Coronary artery (tissue), 2 donors: ENCODE measurements around the gene LACTBL1.
"Not testable (repeated sequence)": the region's sequence is repeated elsewhere in the genome, so short reads cannot be mapped to it uniquely, and the experiment has no call there.

Source experiments
- DNase-seq: peaks from one replicate; pipeline ENCODE4 v3.0.0-alpha.2; 2017; ENCODE audit warnings: low spot score
- H3K27ac ChIP-seq, 2 donors: fragments of 200-600 bp; sonication (generic); one replicate each; pipeline ENCODE4 v1.5.1; 2016 to 2019
- H3K4me3 ChIP-seq: fragments of 200-600 bp; sonication (generic); 2 replicates; pipeline ENCODE4 v1.5.1; 2016; ENCODE audit warnings: mild to moderate bottlenecking, moderate library complexity
- TF ChIP-seq, protein P1 (sequence below): fragments of 200-600 bp; sonication (generic); IDR thresholded peaks from one replicate; pipeline ENCODE4 v1.5.1; 2019; ENCODE audit warnings: antibody characterized with exemption

The LACTBL1 gene

DNA sequence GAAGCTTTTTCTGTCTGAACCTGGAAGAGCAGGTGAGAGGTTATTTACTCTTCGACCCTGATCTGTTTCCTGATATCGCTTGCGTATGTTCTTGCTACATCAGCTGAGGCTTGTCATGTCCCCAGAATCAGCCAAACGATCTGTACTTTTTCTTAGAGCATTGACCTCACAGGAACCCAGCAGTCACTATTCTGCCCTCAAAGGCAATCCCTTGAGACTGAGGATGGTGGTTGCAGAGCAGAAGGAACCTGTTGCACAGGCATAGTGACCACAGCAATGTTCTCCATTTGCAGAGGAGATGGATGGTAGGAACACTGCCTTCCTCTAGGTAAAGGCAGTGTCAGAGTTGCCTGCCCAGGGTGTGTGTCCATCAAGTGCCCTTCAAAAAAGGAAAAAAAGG, 11.3 kb upstream of the LACTBL1 start:
- Histone ChIP-seq H3K27ac (no peak overlapping the region), H3K4me3 (no peak overlapping the region)
- TF ChIP-seq, protein P1, sequence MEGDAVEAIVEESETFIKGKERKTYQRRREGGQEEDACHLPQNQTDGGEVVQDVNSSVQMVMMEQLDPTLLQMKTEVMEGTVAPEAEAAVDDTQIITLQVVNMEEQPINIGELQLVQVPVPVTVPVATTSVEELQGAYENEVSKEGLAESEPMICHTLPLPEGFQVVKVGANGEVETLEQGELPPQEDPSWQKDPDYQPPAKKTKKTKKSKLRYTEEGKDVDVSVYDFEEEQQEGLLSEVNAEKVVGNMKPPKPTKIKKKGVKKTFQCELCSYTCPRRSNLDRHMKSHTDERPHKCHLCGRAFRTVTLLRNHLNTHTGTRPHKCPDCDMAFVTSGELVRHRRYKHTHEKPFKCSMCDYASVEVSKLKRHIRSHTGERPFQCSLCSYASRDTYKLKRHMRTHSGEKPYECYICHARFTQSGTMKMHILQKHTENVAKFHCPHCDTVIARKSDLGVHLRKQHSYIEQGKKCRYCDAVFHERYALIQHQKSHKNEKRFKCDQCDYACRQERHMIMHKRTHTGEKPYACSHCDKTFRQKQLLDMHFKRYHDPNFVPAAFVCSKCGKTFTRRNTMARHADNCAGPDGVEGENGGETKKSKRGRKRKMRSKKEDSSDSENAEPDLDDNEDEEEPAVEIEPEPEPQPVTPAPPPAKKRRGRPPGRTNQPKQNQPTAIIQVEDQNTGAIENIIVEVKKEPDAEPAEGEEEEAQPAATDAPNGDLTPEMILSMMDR, result no peak
- no peak for DNase-seq

DNA sequence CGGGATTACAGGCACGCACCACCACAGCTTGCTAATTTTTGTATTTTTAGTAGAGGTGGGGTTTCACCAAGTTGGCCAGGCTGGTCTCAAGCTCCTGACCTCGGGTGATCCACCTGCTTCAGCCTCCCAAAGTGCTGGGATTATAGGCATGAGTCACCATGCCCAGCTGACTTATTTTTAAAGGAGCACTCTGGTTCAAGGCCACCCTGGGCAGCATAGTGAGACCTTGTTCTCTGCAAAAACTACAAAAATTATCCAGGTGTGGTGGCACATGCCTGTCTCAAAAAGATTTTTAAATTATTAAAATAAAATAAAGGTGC, 7.8 kb upstream of the LACTBL1 start:
- not testable (repeated sequence) for H3K27ac ChIP-seq, DNase-seq, H3K4me3 ChIP-seq

DNA sequence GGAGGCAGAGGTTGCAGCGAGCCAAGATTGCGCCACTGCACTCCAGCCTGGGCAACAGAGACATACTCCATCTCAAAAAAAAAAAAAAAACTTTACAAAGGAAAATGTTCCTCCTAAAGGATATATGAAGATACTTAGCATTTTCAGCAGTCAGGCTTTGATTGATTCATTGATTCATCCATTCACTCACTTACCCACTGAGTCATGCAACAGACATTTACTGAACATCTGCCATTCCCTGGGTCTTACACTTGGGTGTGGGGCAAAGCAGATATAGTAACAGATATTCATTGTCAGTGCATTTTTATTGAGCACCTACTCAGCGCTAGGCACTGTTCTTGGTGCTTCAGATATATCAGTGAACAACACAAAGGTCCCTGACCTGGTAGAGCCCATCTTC, 5.6 kb upstream of the LACTBL1 start:
- TF ChIP-seq, protein P1, result no peak
- Histone ChIP-seq H3K4me3 (no peak overlapping the region), H3K27ac (no peak overlapping the region)
- no peak for DNase-seq

DNA sequence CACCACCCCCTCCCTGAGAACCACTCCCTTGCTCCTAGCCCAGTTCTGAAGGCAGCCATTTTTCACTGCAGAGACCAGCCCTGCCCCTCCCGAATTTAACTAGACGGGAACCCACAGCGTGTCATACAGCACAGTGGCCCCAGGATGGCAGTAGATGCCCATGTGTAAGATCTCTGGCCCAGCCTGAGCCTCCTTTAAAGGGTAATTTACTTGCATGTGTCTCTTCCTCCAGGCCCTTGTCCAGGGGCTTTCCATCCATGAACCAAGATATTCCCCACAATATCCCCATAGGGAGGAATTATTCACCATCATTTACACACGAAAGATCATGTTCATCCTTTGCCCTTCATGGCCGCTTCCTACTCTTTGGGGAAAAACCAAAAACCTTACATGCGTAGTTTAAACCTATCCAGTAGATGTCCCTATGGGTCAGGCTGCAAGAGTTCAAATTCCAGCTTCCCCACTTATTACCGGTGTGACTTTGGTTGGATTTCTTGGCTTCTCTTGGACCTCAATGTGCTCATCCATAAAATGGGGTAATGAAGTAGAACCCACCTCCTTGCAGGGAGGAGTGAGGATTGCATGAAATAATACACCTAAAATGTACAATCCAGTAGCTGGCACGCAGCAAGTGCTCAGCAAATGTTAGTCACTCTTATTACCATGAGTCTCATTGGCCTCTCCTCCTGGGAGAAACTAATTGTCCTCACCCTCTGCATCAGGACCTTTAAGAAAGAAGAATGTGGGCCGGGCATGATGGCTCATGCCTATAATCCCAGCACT, 4.0 kb upstream of the LACTBL1 start:
- Histone ChIP-seq H3K4me3 (no peak overlapping the region), H3K27ac (no peak overlapping the region)
- TF ChIP-seq, protein P1, result peak; percentile 30
- no peak for DNase-seq

DNA sequence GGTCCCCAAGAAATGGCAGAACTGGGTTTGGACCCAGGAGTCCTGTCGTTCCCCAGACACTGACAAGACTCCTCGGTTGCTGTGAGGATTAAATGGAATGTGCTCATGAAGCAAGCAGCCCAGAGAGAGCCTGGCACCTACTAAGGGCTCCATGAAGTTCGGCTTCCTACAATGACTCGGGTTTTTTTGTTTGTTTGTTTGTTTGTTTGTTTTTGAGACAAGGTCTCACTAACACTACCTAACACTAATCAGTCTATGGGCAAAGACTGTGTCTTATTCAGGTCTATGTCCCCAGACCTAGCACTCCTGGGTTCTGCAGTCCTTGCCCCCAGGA, 3.4 kb upstream of the LACTBL1 start:
- H3K4me3 ChIP-seq, result no peak overlapping the region
- no peak overlapping the region for H3K27ac ChIP-seq
- TF ChIP-seq, protein P1, result no peak
- DNase-seq, result no peak

DNA sequence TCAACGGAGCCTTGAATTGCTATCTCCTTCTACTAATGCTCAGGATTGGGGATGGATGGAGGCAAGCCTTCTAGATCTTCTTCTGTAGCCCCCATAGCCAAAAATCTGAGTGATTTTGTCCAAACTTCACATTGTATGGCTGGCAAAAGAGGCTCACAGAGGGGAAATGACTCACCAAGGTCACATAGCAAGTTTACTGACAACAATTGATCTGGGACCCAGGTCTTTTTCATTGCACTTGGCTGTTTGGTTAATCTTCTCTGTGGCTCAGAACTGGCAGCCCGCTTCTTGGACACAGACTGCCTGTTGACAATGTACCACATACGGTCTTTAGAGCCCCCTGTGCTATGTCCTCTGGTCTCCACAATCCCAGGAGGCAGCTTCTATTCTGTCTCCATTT, 3.0 kb upstream of the LACTBL1 start:
- H3K27ac ChIP-seq, result no peak overlapping the region
- TF ChIP-seq, protein P1, result no peak
- DNase-seq, result no peak
- H3K4me3 ChIP-seq, result no peak overlapping the region

DNA sequence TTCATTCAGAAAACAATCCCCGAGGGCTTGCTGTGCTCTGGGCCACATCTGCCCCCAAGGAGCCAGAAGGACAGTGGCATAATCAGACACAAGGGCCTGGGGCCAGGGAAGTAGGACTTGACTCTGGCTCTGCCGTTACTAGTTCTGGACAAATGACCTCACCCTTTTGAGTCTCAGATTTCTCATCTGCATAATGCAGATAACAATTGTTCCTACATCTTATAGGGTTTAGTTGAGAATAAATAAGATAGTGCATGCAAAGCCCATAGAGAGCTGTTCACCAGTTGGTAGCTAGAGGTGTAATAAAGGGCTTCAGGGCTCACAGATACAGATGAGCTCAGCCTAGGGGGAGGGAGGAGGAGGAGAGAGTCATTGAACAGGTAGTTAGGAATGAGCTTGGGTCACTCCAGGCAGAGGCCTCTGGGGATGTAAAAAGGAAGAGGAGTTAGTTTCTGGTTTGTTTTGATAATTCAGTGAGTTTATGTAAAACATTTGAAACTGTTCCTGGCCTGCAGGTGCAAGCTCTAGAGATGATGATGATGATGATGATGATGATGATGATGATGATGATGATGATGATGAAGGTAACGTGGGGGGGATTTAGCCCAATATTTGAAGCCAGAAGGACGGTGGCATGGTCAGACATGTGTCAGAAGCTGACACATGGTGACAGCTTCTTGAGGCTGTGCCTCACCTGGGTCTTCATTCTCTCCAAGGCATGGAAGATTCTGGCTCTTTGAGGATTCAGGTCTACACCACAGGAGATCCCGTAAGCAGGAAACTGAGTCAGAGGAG, 858 bp downstream of the LACTBL1 start:
- Histone ChIP-seq H3K4me3 (no peak overlapping the region), H3K27ac (no peak overlapping the region)
- no peak for DNase-seq
- TF ChIP-seq, protein P1, result no peak
